GM12878 (cell line): ENCODE results near the gene NDST3. TPM values are rescaled to one million over a fixed set of nuclear protein-coding genes. Genes with fewer than 3 reads are reported as not detected.
A peak's percentile ranks its signal among the peaks of the same experiment; 100 is the strongest.

Experiments
- ASH2L ChIP-seq: fragments of 300-600, 200-600 bp; sonication (generic); IDR thresholded peaks from 2 replicates; pipeline ENCODE4 v1.6.1; 2017; ENCODE audit warnings: low read depth, mild to moderate bottlenecking, borderline replicate concordance
- CHD4 ChIP-seq: fragments of 200-600 bp; sonication (generic); IDR thresholded peaks from 2 replicates; pipeline ENCODE4 v1.6.1; 2016; ENCODE audit warnings: mild to moderate bottlenecking
- EZH2 ChIP-seq: IDR thresholded peaks from 2 replicates; pipeline ENCODE4 v1.6.1; 2012; ENCODE audit warnings: low read depth, mild to moderate bottlenecking, control low read depth, inconsistent platforms, low read length, borderline replicate concordance; ENCODE audit not compliant: control insufficient read depth
- HCFC1 ChIP-seq: fragments of 150-350 bp; IDR thresholded peaks from 2 replicates; pipeline ENCODE4 v1.6.1; 2014; ENCODE audit warnings: low read length
- LARP7 ChIP-seq: fragments of 450-650 bp; IDR thresholded peaks from 2 replicates; pipeline ENCODE4 v1.6.1; 2017; ENCODE audit warnings: mild to moderate bottlenecking
- MLLT1 ChIP-seq: fragments of 450-650 bp; IDR thresholded peaks from 2 replicates; pipeline ENCODE4 v1.6.1; 2016; ENCODE audit warnings: mild to moderate bottlenecking
- MTA2 ChIP-seq: fragments of 450-650 bp; IDR thresholded peaks from 2 replicates; pipeline ENCODE4 v1.6.1; 2016; ENCODE audit warnings: low read depth, mild to moderate bottlenecking, moderate library complexity
- MYB ChIP-seq: fragments of 150-350 bp; IDR thresholded peaks from 2 replicates; pipeline ENCODE4 v1.6.1; 2014; ENCODE audit warnings: mild to moderate bottlenecking, low read depth, low read length, borderline replicate concordance
- PRDM15 ChIP-seq: fragments of 450-650 bp; formaldehyde crosslinking; IDR thresholded peaks from 2 replicates; pipeline ENCODE4 v1.4.0; 2020; ENCODE audit warnings: mild to moderate bottlenecking, moderate library complexity
- RELA ChIP-seq: fragments of 450-650 bp; IDR thresholded peaks from 2 replicates; pipeline ENCODE4 v1.8.0; 2014; ENCODE audit warnings: borderline replicate concordance; ENCODE audit not compliant: partially characterized antibody
- SIX5 ChIP-seq: IDR thresholded peaks from 2 replicates; pipeline ENCODE4 v1.6.1; 2011; ENCODE audit warnings: mild to moderate bottlenecking, low read depth, low read length, moderate library complexity; ENCODE audit not compliant: severe bottlenecking
- SMC3 ChIP-seq: IDR thresholded peaks from 2 replicates; pipeline ENCODE4 v1.6.1; 2011; ENCODE audit warnings: low read length, improper control_type of control experiment, borderline replicate concordance
- TAF1 ChIP-seq: IDR thresholded peaks from 2 replicates; pipeline ENCODE4 v1.6.1; 2011; ENCODE audit warnings: mild to moderate bottlenecking, low read depth, low read length, borderline replicate concordance
- ZBTB4 ChIP-seq: fragments of 450-650 bp; formaldehyde crosslinking; IDR thresholded peaks from 2 replicates; pipeline ENCODE4 v1.4.0; 2022; ENCODE audit warnings: mild to moderate bottlenecking, moderate library complexity
- ZNF24 ChIP-seq: fragments of 450-650 bp; IDR thresholded peaks from 2 replicates; pipeline ENCODE4 v1.6.1; 2017; ENCODE audit warnings: antibody characterized with exemption, mild to moderate bottlenecking
- ZNF592 ChIP-seq: fragments of 450-650 bp; IDR thresholded peaks from 2 replicates; pipeline ENCODE4 v1.6.1; 2017; ENCODE audit warnings: mild to moderate bottlenecking, moderate library complexity
- ZSCAN29 ChIP-seq: fragments of 450-650 bp; IDR thresholded peaks from 2 replicates; pipeline ENCODE4 v1.6.1; 2017; ENCODE audit warnings: mild to moderate bottlenecking, moderate library complexity
- polyA plus RNA-seq, 11 experiments: library from polyadenylated mRNA; depleted of rRNA in 4 of 11; unstranded in 6 of 11; stranded (reverse) in 5 of 11; fragments of >200 nt; fragmentation: Nextera tagmentation in 4 of 11; fragmentation: Illumina TruSeq in 1 of 11; extraction: Ambion mirVana in 4 of 11; extraction: Trizol in 1 of 11; gene quantifications; 1 replicate in 1 of 11; 2 replicates in 10 of 11; pipeline versions ENCODE4 v1.2.1 to v1.2.3, GENCODE V29; 2011 to 2016; ENCODE audit warnings: inconsistent platforms in 2 of 11, missing spikeins in 2 of 11, low read depth in 1 of 11
- total RNA-seq, 4 experiments: library from RNA; depleted of rRNA in 3 of 4; stranded (reverse); fragments of >200 nt in 3 of 4; fragmentation: Illumina TruSeq in 1 of 4; extraction: Trizol in 1 of 4; gene quantifications; 2 replicates each; pipeline versions ENCODE4 v1.2.1 to v1.2.3, GENCODE V29; 2013 to 2021

NDST3 gene
- total and polyA plus RNA-seq, 10 of the 15 experiments (the other 5 are each of a cell fraction or from before 2014, with no cell fraction given): 0.03 TPM; not detected in 8

GRCh38 chr4:118278473-118279274 is 244.4 kb downstream of the NDST3 start (continued):
- no peak for TF ChIP-seq ZSCAN29
- no peak for TF ChIP-seq EZH2
- TF ChIP-seq ASH2L: no peak
- TF ChIP-seq MTA2: peak; percentile 16; the same call in 1 of the 2 replicates
- no peak for TF ChIP-seq PRDM15 (CRISPR knock-in tag)
- peak; percentile 70 for TF ChIP-seq LARP7
- TF ChIP-seq MYB: no peak
- TF ChIP-seq MLLT1: peak; percentile 95
- no peak for TF ChIP-seq ZNF592
- TF ChIP-seq TAF1: peak; percentile 96
- no peak for TF ChIP-seq RELA
- peak; percentile 49 for TF ChIP-seq HCFC1
- no peak for TF ChIP-seq SIX5
- TF ChIP-seq ZNF24: no peak
- TF ChIP-seq SMC3: no peak
- TF ChIP-seq ZBTB4 (CRISPR knock-in tag): no peak
- TF ChIP-seq CHD4: no peak
